DMS 273 (cell line): ENCODE measurements around the gene FBXL13.
"Not testable (repeated sequence)": the region's sequence is repeated elsewhere in the genome, so short reads cannot be mapped to it uniquely, and the experiment has no call there.

Experiments used
- DNase-seq: peaks from one replicate; lab custom pipeline; 2025; ENCODE audit not compliant: unreplicated experiment; lab: John Stamatoyannopoulos, UW

The FBXL13 gene

DNA sequence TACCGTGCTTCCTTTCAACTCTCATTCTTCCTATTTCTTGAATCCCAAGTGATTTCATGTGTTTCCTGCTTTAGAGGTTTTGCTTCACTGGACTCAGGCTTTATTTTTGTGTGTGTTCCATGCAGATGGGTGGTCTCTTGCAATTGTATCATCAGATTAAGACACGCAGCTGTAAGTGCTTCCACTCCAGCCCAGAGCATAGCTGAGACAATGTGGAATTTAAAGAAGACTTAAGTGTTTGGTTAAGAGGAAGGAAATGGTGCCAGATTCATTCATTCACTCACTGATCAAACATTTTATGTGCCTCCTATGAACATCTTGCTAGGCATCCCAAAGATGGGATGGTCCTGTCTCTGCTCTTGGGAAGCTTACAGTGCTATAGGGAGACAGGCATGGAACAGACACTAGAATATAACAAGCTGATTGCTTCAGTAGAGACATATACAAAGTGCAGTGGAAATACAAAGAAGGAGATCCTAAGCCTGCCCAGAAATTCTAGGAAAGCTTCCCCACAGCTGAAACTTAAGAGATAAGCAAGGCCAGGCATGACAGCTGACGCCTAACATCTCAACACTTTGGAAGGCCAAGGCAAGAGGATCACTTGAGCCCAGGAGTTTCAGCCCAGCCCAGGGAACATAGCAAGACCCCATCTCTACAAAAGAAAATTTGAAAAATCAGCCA is 207.9 kb downstream of the FBXL13 start:
- DNase-seq, result no peak

DNA sequence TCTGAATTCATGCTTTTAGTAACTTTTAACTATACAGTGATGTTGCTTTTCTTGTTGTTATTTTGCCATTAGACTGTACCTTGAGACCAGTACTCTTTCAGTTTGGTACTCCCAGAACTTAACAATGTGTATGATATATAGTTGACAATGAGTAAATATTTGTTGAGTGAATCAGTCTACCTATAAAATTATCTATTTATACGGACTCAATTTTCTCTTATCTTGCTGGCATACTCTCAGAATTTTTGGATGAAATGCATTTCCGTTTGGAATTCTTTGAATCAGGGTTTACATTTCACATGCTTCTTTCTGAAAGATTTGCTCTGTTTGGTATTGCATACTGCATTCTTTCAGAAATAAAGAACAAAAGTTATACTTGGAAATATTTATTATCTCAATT is 209.6 kb downstream of the FBXL13 start:
- DNase-seq, result no peak

- peak; percentile 16 for DNase-seq
These were observed 214.2 kb downstream of the FBXL13 start for GRCh38 chr7:102860351-102860811.

DNA sequence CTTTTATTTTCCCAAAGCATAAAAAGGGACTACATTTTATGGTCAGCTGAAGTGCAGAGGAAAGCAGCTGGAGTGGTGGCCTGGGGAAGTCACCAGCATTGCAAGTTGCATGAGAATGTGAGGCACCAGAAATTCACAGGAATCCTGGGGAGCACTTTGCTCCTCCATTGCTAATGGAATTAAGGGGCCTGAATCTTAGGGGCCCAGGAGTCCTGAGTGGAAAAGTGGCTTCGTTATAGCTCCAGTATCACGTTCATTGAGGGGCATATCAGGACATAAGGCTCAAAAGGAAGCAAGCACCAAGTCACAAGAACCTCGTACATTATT is 214.8 kb downstream of the FBXL13 start:
- DNase-seq, result no peak

DNA sequence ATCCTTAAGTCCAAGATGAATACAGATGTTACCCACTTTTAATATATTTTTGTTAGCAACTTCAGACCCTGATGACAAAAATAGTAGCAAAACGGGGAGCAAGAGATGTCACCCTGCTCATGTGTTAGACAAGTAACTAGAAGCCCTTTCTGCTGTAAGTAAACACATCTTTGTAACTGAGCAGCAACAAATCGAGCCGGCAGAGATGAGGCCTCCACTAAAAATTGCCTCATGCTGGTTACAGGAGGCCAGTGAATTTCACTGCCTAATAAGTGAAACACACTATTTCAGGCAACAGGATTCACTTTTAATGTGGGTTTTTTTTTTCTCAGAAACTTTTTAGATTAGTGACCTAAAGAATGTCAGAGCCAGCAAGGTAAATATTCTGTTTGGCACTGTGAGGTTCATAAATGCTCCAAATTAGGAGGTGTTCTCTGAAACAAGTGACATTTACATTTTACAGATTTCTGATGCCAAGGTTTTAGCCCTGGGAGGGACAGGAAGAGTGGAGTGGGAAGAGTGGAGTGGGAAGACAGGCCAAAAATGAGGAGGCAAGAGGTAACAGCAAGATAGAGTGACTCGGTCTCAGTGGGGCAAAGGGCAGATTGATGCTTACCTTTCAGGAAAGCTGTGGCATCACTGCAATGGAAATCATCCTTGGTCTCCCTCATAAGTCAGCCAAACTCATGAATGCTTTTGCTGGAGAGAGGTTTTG is 215.4 kb downstream of the FBXL13 start:
- no peak for DNase-seq

DNA sequence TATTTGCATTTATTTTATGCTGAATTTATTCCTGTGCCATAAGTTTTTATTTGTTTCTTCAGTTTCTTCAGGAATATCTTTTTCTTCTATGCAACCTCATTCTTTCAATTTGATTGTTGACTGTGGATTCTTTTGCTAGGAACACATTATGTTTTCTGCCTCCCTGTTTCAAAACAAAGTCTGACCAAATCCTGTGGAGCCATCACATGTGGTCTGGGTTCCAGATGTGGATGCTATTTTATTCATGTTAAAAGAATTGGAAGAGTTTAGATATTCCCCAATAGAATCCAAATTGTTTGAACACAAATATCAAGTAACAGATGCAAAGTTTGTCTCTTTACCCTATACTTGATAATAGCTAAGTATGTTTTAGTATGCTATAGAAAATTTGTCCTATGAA is 218.6 kb downstream of the FBXL13 start:
- no peak for DNase-seq

DNA sequence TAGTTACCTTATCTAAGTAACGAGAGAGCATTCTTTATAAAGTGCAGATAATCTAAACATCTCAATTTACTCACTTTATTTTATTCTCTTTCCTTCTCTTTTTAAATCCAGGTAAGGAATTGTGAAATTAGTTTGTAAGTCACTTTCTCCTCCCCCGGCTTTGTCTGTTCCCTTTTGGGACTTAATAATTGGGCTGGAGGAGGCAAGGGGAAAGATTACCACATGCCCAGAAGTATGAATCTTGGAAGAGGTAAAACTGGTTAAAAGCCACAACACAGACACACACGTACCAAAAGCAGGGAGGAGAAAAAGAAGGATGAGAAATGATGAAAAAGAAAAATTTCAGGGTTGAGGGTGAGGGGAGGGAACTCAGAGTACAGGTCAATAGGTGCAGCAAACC is 225.1 kb downstream of the FBXL13 start:
- DNase-seq, result no peak

- DNase-seq, result no peak
These were observed 225.5 kb downstream of the FBXL13 start for GRCh38 chr7:102849079-102849478.

GRCh38 chr7:102845346-102845745 is 229.2 kb downstream of the FBXL13 start:
- no peak for DNase-seq

DNA sequence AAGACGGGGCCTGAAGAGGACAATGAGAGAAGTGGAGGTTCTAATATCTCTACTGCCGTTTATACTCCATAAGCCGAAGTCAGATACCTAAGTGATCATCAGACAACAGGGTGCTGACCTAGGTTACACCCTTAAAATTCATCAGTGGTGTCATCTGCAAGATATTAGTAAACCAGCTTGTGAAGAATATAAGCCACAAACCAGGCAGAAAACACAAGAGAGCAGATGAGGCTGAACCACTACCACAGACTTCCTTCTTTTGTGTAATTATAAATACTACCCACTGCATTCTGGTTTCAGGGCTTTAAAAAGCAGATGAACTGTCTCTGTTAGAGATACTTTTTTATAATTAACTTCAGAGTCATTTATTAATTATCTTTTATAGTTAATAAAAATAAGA is 230.7 kb downstream of the FBXL13 start:
- DNase-seq, result no peak

DNA sequence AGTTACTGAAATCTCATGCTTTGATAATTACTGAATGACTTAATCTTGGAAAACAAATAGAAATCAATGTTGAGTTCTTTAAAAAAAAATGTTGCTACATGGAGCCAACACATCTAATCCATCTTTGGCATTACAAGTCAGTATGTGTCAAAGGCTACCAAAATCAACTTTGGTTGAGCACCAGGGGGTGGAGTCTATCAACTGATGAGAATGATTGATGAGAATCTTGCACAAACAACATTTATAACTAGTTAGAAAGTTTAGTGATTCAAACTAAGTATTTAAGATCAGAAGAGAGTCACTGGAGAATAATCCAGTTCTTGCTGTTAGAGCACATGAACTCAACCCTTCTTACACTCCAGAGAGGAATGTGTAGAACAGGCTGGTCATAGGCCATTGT is 232.3 kb downstream of the FBXL13 start:
- no peak for DNase-seq

GRCh38 chr7:102841290-102841689 is 233.3 kb downstream of the FBXL13 start:
- DNase-seq, result peak; percentile 45

DNA sequence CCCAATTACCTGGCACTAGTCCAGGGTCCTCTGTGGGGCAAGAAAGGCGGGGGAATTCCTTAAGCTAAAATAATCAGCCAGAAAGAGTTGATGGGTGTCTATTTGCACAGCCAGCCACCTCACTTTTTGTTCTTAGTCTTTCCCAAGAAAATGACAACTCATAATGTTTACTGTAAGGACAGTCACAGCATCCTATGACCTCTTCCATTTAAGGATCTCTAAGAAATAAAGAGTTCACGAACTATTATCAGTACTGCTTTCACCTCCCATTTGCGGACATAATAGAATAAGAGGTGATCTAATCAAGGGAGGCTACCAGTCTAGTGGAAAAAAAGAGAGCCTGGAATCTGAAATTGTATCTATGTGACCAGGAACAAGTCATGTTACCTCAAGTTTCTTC is 234.2 kb downstream of the FBXL13 start:
- no peak for DNase-seq

DNA sequence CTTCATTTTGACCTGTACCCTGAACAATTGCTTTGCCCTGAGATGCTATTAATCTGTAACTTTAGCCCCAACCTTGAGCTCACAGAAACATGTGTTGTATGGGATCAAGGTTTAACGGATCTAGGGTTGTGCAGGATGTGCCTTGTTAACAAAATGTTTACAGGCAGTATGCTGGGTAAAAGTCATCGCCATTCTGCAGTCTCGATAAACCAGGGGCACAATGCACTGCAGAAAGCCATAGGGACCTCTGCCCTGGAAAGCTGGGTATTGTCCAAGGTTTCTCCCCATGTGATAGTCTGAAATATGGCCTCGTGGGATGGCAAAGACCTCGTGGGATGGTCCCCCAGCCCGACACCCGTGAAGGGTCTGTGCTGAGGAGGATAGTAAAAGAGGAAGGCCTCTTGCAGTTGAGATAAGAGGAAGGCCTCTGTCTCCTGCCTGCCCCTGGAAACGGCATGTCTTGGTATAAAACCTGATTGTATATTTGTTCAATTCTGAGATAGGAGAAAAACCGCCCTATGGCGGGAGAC is 236.0 kb downstream of the FBXL13 start:
- DNase-seq, result not testable (repeated sequence)

GRCh38 chr7:102837802-102838201 is 236.8 kb downstream of the FBXL13 start:
- no peak for DNase-seq

GRCh38 chr7:102836977-102837376 is 237.6 kb downstream of the FBXL13 start:
- no peak for DNase-seq

DNA sequence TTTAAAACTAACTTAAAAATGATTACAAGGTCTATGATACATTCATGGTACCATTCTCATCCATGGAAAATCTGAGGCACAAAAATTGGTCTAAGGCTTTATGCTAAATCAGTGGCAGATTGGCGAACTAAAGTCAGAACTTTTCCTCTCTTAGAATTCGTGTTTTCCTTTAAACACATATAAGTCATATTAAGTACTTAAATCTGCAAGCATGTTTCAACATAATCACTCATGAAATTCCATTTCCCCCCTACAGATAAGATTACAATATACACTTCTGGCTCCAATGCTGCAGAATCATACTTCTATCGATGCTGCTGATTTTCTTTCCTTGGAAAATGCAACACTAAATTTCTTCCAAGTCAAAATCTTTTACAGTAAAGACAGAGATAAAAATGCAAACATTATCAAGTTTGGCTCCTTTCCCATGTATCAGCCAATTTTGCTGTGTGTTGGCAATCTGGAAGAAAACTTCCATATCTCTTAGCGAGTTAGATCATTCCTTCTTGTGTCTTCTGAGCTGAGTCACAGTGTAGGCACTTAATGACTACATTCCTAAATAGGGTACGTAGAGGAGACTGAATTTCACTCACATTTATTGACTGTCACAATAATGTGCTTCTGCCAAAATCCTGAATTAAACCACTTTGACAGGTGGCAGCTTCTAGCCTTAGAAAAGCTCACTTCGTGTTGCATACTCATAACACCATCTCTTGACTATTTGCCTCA is 238.2 kb downstream of the FBXL13 start:
- DNase-seq, result peak; percentile 31

- DNase-seq, result no peak
These were observed 239.6 kb downstream of the FBXL13 start for GRCh38 chr7:102834999-102835398.

DNA sequence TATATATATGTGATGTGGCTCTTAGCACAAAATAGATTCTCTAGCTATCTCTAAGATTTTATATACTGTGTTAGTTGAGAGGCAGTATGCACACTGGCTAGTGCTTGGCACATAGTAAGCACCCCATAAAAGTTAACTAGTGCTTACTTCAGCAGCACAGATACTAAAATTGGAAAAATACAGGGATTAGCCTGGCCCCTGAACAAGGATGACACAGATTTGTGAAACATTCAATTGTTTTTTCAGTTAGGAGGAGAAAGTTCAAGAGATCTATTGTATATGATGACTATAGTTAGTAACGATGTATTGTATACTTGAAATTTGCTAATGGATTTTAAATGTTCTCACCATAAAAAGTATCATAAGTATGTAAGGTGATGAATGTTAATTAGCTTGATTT is 240.1 kb downstream of the FBXL13 start:
- DNase-seq, result no peak

DNA sequence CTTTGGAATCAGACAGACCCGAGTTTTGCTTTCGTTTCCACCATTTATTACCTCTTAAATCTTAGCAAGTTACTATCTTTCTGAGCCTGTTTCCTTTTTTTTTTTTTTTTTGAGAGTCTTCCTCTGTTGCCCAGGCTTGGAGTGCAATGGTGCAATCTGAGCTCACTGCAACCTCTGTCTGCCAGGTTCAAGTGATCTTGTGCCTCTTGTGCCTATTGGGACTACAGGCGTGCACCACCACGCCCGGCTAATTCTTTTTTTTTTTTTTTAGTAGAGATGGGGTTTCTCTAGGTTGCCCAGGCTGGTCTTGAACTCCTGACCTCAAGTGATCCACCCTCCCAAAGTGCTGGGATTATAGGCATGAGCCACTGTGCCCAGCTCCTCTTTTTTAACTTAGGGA is 241.3 kb downstream of the FBXL13 start:
- DNase-seq, result no peak

- DNase-seq, result no peak
These were observed 241.9 kb downstream of the FBXL13 start for GRCh38 chr7:102832674-102833073.

DNA sequence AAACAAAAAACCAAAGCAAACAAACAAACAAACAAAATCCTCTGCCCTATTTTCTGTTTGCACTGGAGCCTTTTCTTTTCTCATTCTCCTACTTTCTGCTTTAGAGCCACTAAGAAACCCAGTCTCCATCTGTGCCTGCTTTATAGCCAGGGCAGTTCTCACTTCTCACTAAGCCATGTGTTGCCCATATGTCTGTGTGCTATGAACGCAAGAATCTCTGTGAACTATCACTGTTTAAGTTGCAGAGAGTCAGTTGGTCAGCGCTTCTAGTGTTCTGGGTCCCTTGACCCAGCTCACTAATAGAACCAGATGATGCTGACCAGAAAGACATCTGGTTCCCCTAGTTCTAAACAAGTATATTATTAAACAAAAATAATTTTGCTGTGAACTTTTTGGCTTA is 244.4 kb downstream of the FBXL13 start:
- peak; percentile 53 for DNase-seq
